Cardiac atrium fibroblast (primary cell): ENCODE results near the gene VDR. TPM values are rescaled to one million over a fixed set of nuclear protein-coding genes. Genes with fewer than 3 reads are reported as not detected.

Source experiments
- total RNA-seq: library from RNA; depleted of rRNA; stranded (reverse); fragments of >200 nt; gene quantifications from 2 replicates; pipeline ENCODE4 v1.2.3, GENCODE V29; 2015

VDR gene
- 5.4 and 7.6 TPM in 2 replicates for total RNA-seq

DNA sequence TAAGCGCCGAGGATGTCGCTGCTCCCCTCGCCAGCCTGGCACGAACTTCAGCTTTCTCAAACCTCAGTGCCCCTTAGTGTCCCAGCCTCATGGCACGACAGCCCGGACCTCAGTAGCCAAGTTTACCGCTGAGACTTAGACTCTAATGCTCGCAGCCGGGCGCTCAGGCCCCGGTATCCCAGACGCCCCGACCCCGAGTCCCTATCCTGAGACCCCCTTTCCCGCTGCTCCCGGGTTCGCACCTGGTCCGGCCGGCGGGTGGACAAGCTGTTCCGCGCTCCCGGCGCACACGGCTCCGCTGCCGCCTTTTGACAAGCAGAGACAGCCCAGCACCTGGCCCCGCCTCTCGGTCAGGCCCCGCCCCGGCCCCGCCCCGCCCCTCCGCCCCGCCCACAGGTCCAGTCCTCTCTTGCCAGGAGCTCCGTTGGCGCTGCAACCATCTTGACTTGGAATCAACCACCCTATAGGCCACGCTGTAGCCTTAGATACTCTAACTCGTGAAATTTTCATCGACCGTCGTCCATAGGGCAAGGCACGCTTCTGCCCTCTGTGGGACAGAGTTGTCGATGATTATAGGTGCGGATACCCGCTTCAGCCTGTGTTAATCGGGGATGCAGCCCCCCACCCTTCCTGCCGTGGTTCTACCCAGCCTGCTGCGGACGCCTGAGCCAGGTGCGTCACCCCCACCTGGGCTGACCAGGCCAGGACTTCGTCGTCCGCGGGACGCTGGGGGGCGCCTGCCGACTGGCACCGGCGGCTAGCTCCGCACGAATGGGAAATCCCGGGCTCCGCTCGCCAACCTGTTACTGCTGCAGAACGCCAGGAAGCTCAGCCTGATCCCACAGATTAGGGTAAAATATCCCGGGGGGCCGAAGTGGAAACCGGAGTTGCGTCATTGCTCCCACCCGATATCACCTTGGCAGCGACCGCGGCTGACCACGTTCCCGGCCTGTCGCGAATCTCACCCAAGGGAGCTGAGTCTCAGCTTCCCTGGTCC is at the start of gene VDR:
Gene VDR (minus strand): TSS at position 282 of the 997 bp plus-strand sequence. CDS start 25,881 bp downstream, outside the sequence.

DNA sequence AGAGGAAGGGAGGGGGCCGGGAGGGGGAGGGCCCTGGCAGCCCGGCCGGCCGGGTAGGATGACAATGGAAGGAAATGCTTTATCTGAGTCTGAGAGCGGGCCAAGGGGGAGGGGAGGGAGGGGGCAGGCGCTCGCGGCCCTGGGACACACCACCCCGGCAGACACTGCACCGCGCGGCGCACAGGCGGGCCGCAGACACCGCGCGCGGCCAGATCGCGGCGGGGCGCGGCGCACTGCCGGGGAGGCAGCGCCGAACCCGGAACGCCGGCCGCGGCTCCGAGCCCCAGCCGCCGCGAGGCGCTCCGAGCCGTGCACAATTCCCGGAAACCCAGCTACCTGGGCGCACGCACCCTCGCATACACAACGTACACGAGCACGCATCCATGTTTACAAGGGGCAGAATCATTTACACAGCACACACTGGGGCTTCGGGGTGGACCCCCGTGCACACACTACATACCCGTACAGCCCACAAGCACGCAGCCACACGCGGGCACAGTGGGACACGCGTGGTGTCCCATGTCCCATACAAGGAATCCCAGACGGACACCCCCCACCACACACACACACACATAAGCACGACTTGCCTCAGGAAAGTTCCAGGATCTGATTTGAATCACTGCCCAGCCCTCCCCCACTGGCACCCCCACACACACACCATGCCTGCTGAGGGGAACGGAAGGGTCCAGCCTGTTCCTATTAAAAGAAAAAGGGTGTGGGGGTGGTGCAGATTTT is 84.7 kb downstream of the VDR start, which contains the start of gene HDAC7:
Gene HDAC7 (minus strand): TSS at position 8 of the 735 bp plus-strand sequence. CDS start 118 bp downstream, outside the sequence.

Other genes starting within 250 kb of the VDR start
- gene RPAP3, start 199.0 kb downstream of the VDR start, total RNA-seq, result 10.9 and 11.4 TPM in 2 replicates
- gene ENDOU, start 179.5 kb downstream of the VDR start, total RNA-seq, result 0.18 TPM in 1 of 2 replicates, not detected in the other
- 0.97 and 2.3 TPM in 2 replicates for gene RAPGEF3, start 146.1 kb downstream of the VDR start, total RNA-seq
- gene SLC48A1, start 131.8 kb downstream of the VDR start, total RNA-seq, result 13.9 and 18.6 TPM in 2 replicates
- 65.8 and 79.4 TPM in 2 replicates for gene HDAC7, start 85.1 kb downstream of the VDR start, total RNA-seq
- gene TMEM106C, start 58.6 kb upstream of the VDR start, total RNA-seq, result 17.5 and 29.6 TPM in 2 replicates
- not detected in 2 replicates for gene COL2A1, start 99.5 kb upstream of the VDR start, total RNA-seq
- 4.5 and 15.1 TPM in 2 replicates for gene SENP1, start 201.1 kb upstream of the VDR start, total RNA-seq
- gene PFKM, start 214.4 kb upstream of the VDR start, total RNA-seq, result 26.5 and 50.2 TPM in 2 replicates